Stimulated activated naive CD4-positive, alpha-beta T cell treated with Interleukin-2 at 50 U/mL for 16 hours (primary cell): ENCODE results near the gene ZNF750.
A peak's percentile ranks its signal among the peaks of the same experiment; 100 is the strongest.

ENCODE experiments used
- DNase-seq: peaks from one replicate; lab custom pipeline; 2025; lab: John Stamatoyannopoulos, UW

Gene ZNF750

GRCh38 chr17:82859431-82860403, 19.9 kb upstream of the ZNF750 start:
- DNase-seq = peak; percentile 67

- no peak for DNase-seq
Observed at GRCh38 chr17:82858376-82859126, 18.7 kb upstream of the ZNF750 start.

GRCh38 chr17:82856361-82856760, 16.5 kb upstream of the ZNF750 start:
- DNase-seq = no peak

GRCh38 chr17:82854226-82854625, 14.4 kb upstream of the ZNF750 start:
- no peak for DNase-seq

- DNase-seq = no peak
Observed at GRCh38 chr17:82851381-82851780, 11.6 kb upstream of the ZNF750 start.

GRCh38 chr17:82849076-82849945, 9.5 kb upstream of the ZNF750 start:
- no peak for DNase-seq

GRCh38 chr17:82848022-82848592, 8.3 kb upstream of the ZNF750 start:
- peak; percentile 31 for DNase-seq

- no peak for DNase-seq
Observed at GRCh38 chr17:82846061-82846691, 6.4 kb upstream of the ZNF750 start.

- no peak for DNase-seq
Observed at GRCh38 chr17:82845163-82845807, 5.5 kb upstream of the ZNF750 start.

GRCh38 chr17:82844796-82845162, 5.0 kb upstream of the ZNF750 start:
- DNase-seq = no peak

- no peak for DNase-seq
Observed at GRCh38 chr17:82843904-82844680, 4.3 kb upstream of the ZNF750 start.

- DNase-seq = no peak
Observed at GRCh38 chr17:82841921-82842596, 2.2 kb upstream of the ZNF750 start.

GRCh38 chr17:82840431-82840831, 609 bp upstream of the ZNF750 start:
- DNase-seq = no peak

- no peak for DNase-seq
Observed at GRCh38 chr17:82838386-82839063, 1.3 kb downstream of the ZNF750 start.

- DNase-seq = no peak
Observed at GRCh38 chr17:82837586-82838320, 2.1 kb downstream of the ZNF750 start.

- no peak for DNase-seq
Observed at GRCh38 chr17:82836823-82837357, 2.9 kb downstream of the ZNF750 start.

GRCh38 chr17:82835766-82836512, 3.9 kb downstream of the ZNF750 start:
- no peak for DNase-seq
